HCT116 (cell line): ENCODE results near the gene CDR2.

Experiments used
- CTCF ChIP-seq, 3 experiments: fragments of 200-600 bp in 1 of 3; sonication (generic) in 1 of 3; IDR thresholded peaks in 2 of 3; conservative IDR thresholded peaks in 1 of 3; 2 replicates each; pipeline ENCODE4 v1.5.1; 2012 to 2017; ENCODE audit warnings: low read depth in 2 of 3, low read length in 2 of 3, antibody characterized with exemption in 1 of 3, borderline replicate concordance in 1 of 3, control low read depth in 1 of 3, mild to moderate bottlenecking in 1 of 3, mixed read lengths in 1 of 3, mixed run types in 1 of 3, moderate library complexity in 1 of 3; ENCODE audit not compliant: insufficient read depth in 1 of 3
- JUND ChIP-seq: IDR thresholded peaks from 2 replicates; pipeline ENCODE4 v1.6.1; 2012
- POLR2A ChIP-seq: IDR thresholded peaks from 2 replicates; pipeline ENCODE4 v1.7.0; 2011; ENCODE audit warnings: borderline replicate concordance; ENCODE audit not compliant: insufficient read depth, insufficient read length; ENCODE audit errors: extremely low read depth
- REST ChIP-seq: IDR thresholded peaks from 2 replicates; pipeline ENCODE4 v1.6.1; 2012; ENCODE audit warnings: low read depth
- SIN3A ChIP-seq: IDR thresholded peaks from 2 replicates; pipeline ENCODE4 v1.6.1; 2012; ENCODE audit warnings: low read depth
- SRF ChIP-seq: IDR thresholded peaks from 2 replicates; pipeline ENCODE4 v1.6.1; 2012; ENCODE audit warnings: low read depth
- YY1 ChIP-seq: IDR thresholded peaks from 2 replicates; pipeline ENCODE4 v1.6.1; 2011; ENCODE audit warnings: low read length, low read depth, moderate library complexity, mild to moderate bottlenecking; ENCODE audit not compliant: insufficient replicate concordance; ENCODE audit errors: extremely low read depth

GRCh38 chr16:22418826-22419225 lies 44.4 kb upstream of the CDR2 start:
- TF ChIP-seq REST (no peak), CTCF (IDR thresholded peaks at IDR 0.05 in 2 of 3, conservative IDR thresholded peaks at IDR 0.05 in 1 of 3; ENCODE audit: borderline replicate concordance in 1 of 3, insufficient read depth in 1 of 3, low read depth in 2 of 3, low read length in 2 of 3) (no peak), YY1 (no peak), SRF (no peak), JUND (no peak), POLR2A (no peak), SIN3A (no peak)
